Peyer's patch (tissue), 4 donors: ENCODE measurements around the gene PNPT1.

Experiments
- CTCF ChIP-seq, 6 experiments: fragments of 450-650 bp in 4 of 6; fragments of 200-600 bp in 2 of 6; sonication (generic) in 1 of 6; IDR thresholded peaks; one replicate each; pipeline ENCODE4 v1.5.1; 2017 to 2019; ENCODE audit warnings: antibody characterized with exemption in 6 of 6, mild to moderate bottlenecking in 3 of 6, moderate library complexity in 1 of 6
- POLR2A ChIP-seq, 2 donors: fragments of 450-650 bp; IDR thresholded peaks; one replicate each; pipeline ENCODE4 v1.5.1; 2017; ENCODE audit warnings: antibody characterized with exemption in 2 of 2, mild to moderate bottlenecking in 2 of 2, moderate library complexity in 2 of 2

DNA sequence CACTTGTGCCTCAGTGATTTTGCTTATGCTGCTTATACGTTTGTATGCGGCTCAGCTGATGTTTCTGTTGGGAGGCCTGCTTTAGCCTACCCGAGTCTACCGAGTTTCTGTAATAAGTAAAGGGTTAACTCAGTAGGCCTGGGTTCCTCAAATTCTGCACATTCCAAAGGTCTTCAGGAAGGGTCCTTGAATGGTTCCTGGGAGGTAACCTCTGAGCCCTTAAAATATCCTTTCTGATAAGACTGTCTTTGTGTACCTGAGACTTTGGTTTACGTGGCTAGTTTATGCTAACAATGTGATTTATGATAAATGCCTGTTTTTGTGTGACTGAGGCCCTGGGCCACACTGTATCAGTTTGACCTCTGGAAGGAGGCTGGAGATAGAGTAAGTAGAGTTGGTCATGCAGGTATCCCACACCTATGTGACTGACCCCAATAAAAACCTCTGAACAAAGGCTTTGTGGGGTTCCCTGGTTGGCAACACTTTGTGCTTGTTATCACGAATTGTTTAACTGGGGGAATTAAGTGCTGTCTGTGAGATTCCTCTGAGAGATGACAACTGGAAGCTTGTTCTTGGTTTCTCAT is 18.9 kb upstream of the PNPT1 start:
- TF ChIP-seq CTCF (IDR thresholded peaks at IDR 0.05), result no peak
- TF ChIP-seq POLR2A (IDR thresholded peaks at IDR 0.05), result no peak
